ENCODE results near the gene AIG1.

Gene AIG1

GRCh38 chr6:143362192-143362558 lies 301.5 kb downstream of the AIG1 start:
- no peak for DNase-seq (ENCODE audit: low read depth in 2 of 2)

GRCh38 chr6:143363299-143363698 lies 302.6 kb downstream of the AIG1 start:
- DNase-seq (ENCODE audit: low read depth in 2 of 2), result no peak

GRCh38 chr6:143368426-143368825 lies 307.7 kb downstream of the AIG1 start:
- no peak for DNase-seq (ENCODE audit: low read depth in 2 of 2)

GRCh38 chr6:143369971-143370370 lies 309.3 kb downstream of the AIG1 start:
- DNase-seq (ENCODE audit: low read depth in 2 of 2), result no peak

- no peak for DNase-seq (ENCODE audit: low read depth in 2 of 2)
Observed at GRCh38 chr6:143370812-143371370, 310.2 kb downstream of the AIG1 start.

- DNase-seq (ENCODE audit: low read depth in 2 of 2), result no peak
Observed at GRCh38 chr6:143372199-143372882, 311.7 kb downstream of the AIG1 start.

GRCh38 chr6:143374014-143374413 lies 313.3 kb downstream of the AIG1 start:
- DNase-seq (ENCODE audit: low read depth in 2 of 2), result no peak

GRCh38 chr6:143375022-143375585 lies 314.4 kb downstream of the AIG1 start:
- DNase-seq (ENCODE audit: low read depth in 2 of 2), result no peak

GRCh38 chr6:143376375-143376774 lies 315.7 kb downstream of the AIG1 start:
- DNase-seq (ENCODE audit: low read depth in 2 of 2), result no peak

- DNase-seq (ENCODE audit: low read depth in 2 of 2), result no peak
Observed at GRCh38 chr6:143376861-143377260, 316.2 kb downstream of the AIG1 start.

- no peak for DNase-seq (ENCODE audit: low read depth in 2 of 2)
Observed at GRCh38 chr6:143385636-143386035, 324.9 kb downstream of the AIG1 start.

- no peak for DNase-seq (ENCODE audit: low read depth in 2 of 2)
Observed at GRCh38 chr6:143390278-143390677, 329.6 kb downstream of the AIG1 start.
